ENCODE data around the gene ADAMTSL1.

- TF ChIP-seq, protein P1, sequence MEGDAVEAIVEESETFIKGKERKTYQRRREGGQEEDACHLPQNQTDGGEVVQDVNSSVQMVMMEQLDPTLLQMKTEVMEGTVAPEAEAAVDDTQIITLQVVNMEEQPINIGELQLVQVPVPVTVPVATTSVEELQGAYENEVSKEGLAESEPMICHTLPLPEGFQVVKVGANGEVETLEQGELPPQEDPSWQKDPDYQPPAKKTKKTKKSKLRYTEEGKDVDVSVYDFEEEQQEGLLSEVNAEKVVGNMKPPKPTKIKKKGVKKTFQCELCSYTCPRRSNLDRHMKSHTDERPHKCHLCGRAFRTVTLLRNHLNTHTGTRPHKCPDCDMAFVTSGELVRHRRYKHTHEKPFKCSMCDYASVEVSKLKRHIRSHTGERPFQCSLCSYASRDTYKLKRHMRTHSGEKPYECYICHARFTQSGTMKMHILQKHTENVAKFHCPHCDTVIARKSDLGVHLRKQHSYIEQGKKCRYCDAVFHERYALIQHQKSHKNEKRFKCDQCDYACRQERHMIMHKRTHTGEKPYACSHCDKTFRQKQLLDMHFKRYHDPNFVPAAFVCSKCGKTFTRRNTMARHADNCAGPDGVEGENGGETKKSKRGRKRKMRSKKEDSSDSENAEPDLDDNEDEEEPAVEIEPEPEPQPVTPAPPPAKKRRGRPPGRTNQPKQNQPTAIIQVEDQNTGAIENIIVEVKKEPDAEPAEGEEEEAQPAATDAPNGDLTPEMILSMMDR (IDR thresholded peaks at IDR 0.05; ENCODE audit: low read depth, low read length, missing input control) = no peak
- TF ChIP-seq, protein P2, sequence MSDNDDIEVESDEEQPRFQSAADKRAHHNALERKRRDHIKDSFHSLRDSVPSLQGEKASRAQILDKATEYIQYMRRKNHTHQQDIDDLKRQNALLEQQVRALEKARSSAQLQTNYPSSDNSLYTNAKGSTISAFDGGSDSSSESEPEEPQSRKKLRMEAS (IDR thresholded peaks at IDR 0.05) = no peak
- TF ChIP-seq RAD21 (IDR thresholded peaks at IDR 0.05) = no peak
Observed at GRCh38 chr9:18741945-18742344, 268.0 kb downstream of the ADAMTSL1 start.
